ENCODE results near the gene ATP5PD.

DNA sequence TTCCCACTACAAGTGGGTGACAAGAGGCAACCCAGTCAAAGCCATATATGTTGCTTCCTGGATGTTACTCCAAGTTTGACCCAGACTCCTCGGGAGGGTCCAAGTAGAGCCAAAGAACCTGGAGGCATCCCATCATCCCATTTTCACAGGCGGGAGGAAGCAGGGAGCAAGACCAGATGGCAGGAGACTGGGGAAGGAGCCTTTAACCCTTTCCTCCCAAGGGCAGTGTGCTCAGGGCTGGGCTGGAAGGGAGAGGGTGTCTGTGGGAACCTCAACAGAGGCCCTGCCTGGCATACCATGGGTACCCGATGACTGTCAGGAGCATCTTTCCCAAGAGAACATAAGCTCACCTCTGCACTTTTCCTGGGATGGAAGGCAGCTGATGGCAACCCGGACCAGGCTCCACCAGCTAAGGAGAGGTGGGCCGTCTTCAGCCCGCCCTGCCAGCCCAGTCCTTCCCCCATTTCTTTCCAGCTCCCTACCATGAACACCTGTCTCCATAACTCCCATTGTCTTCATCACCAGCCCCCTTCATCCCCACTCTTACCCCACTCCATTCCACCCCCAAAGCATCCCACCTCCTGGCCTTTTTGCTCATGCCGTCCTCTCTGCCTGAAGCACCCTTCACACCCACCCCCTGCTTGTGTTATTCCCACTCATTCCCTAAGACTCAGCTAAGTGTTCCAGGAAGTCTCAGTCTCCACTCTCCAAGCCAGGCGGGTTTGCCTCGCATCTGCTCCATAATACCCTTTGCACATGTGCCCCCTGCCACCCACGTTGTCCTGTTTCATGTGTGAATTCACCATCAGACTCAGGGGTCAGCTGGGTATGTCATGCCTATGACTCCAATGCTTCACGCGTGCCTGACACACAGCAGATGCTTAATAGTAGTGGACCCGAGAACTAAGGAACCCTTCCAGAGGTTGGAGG is 35.1 kb upstream of the ATP5PD start:
- TF ChIP-seq, protein P1, sequence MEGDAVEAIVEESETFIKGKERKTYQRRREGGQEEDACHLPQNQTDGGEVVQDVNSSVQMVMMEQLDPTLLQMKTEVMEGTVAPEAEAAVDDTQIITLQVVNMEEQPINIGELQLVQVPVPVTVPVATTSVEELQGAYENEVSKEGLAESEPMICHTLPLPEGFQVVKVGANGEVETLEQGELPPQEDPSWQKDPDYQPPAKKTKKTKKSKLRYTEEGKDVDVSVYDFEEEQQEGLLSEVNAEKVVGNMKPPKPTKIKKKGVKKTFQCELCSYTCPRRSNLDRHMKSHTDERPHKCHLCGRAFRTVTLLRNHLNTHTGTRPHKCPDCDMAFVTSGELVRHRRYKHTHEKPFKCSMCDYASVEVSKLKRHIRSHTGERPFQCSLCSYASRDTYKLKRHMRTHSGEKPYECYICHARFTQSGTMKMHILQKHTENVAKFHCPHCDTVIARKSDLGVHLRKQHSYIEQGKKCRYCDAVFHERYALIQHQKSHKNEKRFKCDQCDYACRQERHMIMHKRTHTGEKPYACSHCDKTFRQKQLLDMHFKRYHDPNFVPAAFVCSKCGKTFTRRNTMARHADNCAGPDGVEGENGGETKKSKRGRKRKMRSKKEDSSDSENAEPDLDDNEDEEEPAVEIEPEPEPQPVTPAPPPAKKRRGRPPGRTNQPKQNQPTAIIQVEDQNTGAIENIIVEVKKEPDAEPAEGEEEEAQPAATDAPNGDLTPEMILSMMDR (IDR thresholded peaks at IDR 0.05; ENCODE audit: insufficient read depth, low read depth, low read length), result no peak
- no peak for TF ChIP-seq EZH2 (IDR thresholded peaks at IDR 0.05; ENCODE audit: insufficient read depth, low read length)

All from astrocyte (in vitro differentiated cells and primary cell).